ENCODE results near the gene DVL1.
A peak's percentile ranks its signal among the peaks of the same experiment; 100 is the strongest.

DVL1 gene

GRCh38 chr1:1340185-1340584, 9.0 kb downstream of the DVL1 start:
- DNase-seq = no peak

DNA sequence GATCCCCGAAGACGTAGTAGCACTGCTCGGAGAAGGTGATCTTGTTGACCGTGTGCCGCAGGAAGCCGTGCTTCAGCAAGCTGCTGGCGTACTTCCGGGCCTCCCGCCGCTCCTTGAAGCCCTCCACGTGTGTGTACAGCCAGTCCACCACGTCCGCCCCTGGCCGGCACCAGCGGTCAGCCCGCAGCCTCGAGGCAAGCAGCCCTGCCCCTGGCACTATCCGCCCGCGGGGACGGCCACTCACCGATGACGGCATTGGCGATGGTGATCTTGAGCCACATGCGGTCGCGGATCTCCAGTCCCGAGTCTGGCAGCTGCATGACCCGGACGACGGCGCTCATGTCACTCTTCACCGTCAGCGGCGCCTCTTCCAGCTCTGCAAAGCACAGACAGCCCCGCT, 10.9 kb downstream of the DVL1 start:
- no peak for DNase-seq

DNA sequence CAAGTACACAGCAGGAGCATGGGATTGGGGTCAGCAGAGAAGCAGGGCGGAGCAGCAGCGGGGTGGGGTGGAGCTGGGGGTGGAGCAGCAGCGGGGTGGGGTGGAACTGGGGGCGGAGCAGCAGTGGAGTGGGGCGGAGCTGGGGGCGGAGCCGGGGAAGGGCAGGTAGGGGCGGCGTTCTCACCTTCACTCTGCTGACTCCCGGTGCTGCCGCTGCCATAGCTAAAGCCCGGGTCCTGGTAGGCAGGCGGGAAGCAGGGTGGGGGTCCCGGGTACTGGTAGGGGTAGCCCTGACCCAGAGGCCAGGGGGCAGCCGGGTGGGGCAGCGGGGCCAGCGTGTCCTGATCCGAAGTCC, 11.4 kb downstream of the DVL1 start:
- DNase-seq = peak in 1 of 2 donors; percentile 38

GRCh38 chr1:1336931-1337792, 12.1 kb downstream of the DVL1 start:
- DNase-seq = no peak

DNA sequence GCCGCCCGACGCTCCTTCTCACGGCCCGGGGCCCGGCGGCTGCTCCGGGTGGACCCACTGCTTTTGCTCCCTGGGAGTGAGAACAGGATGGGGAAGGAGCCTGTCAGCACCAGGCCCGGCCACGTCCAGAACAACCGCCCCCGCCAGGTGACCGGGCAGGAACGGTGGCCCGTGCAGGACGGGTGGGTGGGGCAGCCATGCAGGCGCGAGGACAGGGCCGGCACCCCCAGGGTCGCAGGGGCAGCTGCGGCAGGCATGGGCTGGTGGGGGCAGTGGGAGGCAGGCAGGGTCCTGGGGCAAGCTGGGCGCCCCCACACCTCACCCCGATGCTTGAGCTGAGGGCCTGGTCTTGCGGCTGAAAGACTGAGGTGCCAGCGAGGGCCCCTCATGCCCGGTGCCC, 12.8 kb downstream of the DVL1 start:
- DNase-seq = no peak

- no peak for DNase-seq
Observed at GRCh38 chr1:1335792-1336248, 13.4 kb downstream of the DVL1 start.

DNA sequence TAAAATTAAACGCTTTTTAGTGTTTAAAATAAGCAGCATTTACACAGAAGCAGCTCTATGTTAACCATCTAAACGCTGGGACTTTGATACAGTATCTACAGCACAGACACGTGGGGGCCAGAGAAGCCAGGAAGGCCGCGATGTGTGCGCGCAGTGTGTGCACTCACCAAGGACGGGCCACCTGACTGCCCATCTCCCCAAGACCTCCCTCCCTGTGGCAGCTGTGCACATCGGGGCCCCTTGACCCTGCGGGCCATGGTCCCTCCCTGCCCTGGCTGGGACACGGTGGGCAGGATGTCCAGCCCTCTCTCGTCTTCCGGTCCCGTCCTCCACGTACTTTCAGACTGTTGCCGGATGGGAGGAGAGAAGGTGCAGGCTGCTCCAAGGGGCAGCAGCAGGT, 13.9 kb downstream of the DVL1 start:
- DNase-seq = no peak

- DNase-seq = no peak
Observed at GRCh38 chr1:1334835-1335234, 14.4 kb downstream of the DVL1 start.

GRCh38 chr1:1333551-1334241, 15.5 kb downstream of the DVL1 start:
- DNase-seq = no peak

GRCh38 chr1:1332774-1333480, 16.3 kb downstream of the DVL1 start:
- no peak for DNase-seq

DNA sequence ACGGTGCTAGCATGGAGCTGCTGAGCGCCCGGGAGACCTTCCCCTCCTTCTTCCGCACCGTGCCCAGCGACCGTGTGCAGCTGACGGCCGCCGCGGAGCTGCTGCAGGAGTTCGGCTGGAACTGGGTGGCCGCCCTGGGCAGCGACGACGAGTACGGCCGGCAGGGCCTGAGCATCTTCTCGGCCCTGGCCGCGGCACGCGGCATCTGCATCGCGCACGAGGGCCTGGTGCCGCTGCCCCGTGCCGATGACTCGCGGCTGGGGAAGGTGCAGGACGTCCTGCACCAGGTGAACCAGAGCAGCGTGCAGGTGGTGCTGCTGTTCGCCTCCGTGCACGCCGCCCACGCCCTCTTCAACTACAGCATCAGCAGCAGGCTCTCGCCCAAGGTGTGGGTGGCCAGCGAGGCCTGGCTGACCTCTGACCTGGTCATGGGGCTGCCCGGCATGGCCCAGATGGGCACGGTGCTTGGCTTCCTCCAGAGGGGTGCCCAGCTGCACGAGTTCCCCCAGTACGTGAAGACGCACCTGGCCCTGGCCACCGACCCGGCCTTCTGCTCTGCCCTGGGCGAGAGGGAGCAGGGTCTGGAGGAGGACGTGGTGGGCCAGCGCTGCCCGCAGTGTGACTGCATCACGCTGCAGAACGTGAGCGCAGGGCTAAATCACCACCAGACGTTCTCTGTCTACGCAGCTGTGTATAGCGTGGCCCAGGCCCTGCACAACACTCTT, 17.0 kb downstream of the DVL1 start:
- DNase-seq = no peak

DNA sequence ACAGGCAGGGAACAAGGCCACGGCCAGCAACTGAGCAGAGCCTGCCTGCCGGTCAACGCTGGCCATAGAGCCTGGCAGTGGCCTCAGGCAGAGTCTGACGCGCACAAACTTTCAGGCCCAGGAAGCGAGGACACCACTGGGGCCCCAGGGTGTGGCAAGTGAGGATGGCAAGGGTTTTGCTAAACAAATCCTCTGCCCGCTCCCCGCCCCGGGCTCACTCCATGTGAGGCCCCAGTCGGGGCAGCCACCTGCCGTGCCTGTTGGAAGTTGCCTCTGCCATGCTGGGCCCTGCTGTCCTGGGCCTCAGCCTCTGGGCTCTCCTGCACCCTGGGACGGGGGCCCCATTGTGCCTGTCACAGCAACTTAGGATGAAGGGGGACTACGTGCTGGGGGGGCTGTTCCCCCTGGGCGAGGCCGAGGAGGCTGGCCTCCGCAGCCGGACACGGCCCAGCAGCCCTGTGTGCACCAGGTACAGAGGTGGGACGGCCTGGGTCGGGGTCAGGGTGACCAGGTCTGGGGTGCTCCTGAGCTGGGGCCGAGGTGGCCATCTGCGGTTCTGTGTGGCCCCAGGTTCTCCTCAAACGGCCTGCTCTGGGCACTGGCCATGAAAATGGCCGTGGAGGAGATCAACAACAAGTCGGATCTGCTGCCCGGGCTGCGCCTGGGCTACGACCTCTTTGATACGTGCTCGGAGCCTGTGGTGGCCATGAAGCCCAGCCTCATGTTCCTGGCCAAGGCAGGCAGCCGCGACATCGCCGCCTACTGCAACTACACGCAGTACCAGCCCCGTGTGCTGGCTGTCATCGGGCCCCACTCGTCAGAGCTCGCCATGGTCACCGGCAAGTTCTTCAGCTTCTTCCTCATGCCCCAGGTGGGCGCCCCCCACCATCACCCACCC, 17.9 kb downstream of the DVL1 start, which contains the start of gene TAS1R3:
Gene TAS1R3, plus strand, starts transcription at position 213 of the 898 bp plus-strand sequence. Its CDS starts 66 bp downstream, at position 279.
- no peak for DNase-seq

GRCh38 chr1:1330366-1331067, 18.7 kb downstream of the DVL1 start:
- no peak for DNase-seq

- no peak for DNase-seq
Observed at GRCh38 chr1:1329304-1330210, 19.7 kb downstream of the DVL1 start.

DNA sequence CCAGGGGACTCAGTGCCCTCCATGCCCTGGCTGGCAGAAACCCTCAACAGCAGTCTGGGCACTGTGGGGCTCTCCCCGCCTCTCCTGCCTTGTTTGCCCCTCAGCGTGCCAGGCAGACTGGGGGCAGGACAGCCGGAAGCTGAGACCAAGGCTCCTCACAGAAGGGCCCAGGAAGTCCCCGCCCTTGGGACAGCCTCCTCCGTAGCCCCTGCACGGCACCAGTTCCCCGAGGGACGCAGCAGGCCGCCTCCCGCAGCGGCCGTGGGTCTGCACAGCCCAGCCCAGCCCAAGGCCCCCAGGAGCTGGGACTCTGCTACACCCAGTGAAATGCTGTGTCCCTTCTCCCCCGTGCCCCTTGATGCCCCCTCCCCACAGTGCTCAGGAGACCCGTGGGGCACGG, 21.0 kb downstream of the DVL1 start:
- DNase-seq = no peak

- no peak for DNase-seq
Observed at GRCh38 chr1:1327291-1327690, 21.9 kb downstream of the DVL1 start.

DNA sequence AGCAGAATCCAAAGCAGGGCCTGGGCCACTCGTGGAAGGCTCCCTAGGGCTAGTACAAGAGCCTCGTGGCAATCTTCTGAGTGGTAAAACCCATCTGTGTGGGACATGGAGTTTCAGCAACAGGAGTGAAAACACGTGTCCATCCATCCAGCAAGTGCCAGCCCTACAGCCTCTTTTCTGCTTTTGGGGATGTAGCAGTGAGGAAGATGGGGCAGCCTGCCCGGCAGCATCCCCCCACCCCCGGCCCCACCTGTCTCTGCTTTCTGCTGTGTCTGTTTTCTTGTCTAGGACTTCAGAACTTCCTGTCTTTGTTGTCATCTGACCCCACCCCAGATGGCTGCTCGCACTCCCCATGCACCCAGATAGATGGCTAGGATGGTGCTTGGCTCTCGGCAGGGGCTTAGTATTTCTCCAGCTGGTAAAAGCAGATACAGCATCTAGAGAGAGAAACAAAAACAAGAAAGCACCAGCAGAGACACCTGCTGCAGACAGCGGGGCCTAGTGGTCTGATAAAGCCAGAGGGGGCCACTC, 23.1 kb downstream of the DVL1 start:
- no peak for DNase-seq

GRCh38 chr1:1325288-1326074, 23.7 kb downstream of the DVL1 start:
- no peak for DNase-seq

All from activated CD4-positive, alpha-beta T cell treated with anti-CD3 and anti-CD28 coated beads for 4 hours (primary cell).